ENCODE data around the gene AGO1.
A peak's percentile ranks its signal among the peaks of the same experiment; 100 is the strongest.
"Not testable (repeated sequence)": the region's sequence is repeated elsewhere in the genome, so short reads cannot be mapped to it uniquely, and the experiment has no call there.

Gene AGO1

GRCh38 chr1:35870651-35871309 lies 12.2 kb upstream of the AGO1 start:
- H3K27me3 ChIP-seq (ENCODE audit: control insufficient read depth in 1 of 2, insufficient read depth in 2 of 2, low read length in 2 of 2) = no peaks in the 10 kb centered on the region
- no peak overlapping the region for H3K9ac ChIP-seq (ENCODE audit: low read length)
- H3K4me1 ChIP-seq (ENCODE audit: insufficient read depth, low read length) = no peaks in the 10 kb centered on the region
- H3K36me3 ChIP-seq (ENCODE audit: insufficient read depth, low read length) = no peaks in the 10 kb centered on the region
- no peaks in the 10 kb centered on the region for H3K9me3 ChIP-seq (ENCODE audit: low read length)
- no peak overlapping the region for H3K4me3 ChIP-seq (ENCODE audit: low read depth in 1 of 2, low read length in 2 of 2)
- H3K27ac ChIP-seq (ENCODE audit: low read depth, low read length) = no peak overlapping the region

- no peaks in the 10 kb centered on the region for H3K36me3 ChIP-seq (ENCODE audit: insufficient read depth, low read length)
- no peak overlapping the region for H3K4me3 ChIP-seq (ENCODE audit: low read depth in 1 of 2, low read length in 2 of 2)
- H3K27me3 ChIP-seq (ENCODE audit: control insufficient read depth in 1 of 2, insufficient read depth in 2 of 2, low read length in 2 of 2) = no peaks in the 10 kb centered on the region
- H3K4me1 ChIP-seq (ENCODE audit: insufficient read depth, low read length) = no peaks in the 10 kb centered on the region
- no peak overlapping the region for H3K9ac ChIP-seq (ENCODE audit: low read length)
- no peak overlapping the region for H3K27ac ChIP-seq (ENCODE audit: low read depth, low read length)
- H3K9me3 ChIP-seq (ENCODE audit: low read length) = no peaks in the 10 kb centered on the region
Measured at GRCh38 chr1:35873243-35873750, 9.7 kb upstream of the AGO1 start.

GRCh38 chr1:35874115-35874514 lies 8.9 kb upstream of the AGO1 start:
- not testable (repeated sequence) for H3K36me3 ChIP-seq (ENCODE audit: insufficient read depth, low read length); H3K4me3 ChIP-seq (ENCODE audit: low read depth in 1 of 2, low read length in 2 of 2); H3K27ac ChIP-seq (ENCODE audit: low read depth, low read length); H3K9ac ChIP-seq (ENCODE audit: low read length); H3K4me1 ChIP-seq (ENCODE audit: insufficient read depth, low read length); H3K27me3 ChIP-seq (ENCODE audit: control insufficient read depth in 1 of 2, insufficient read depth in 2 of 2, low read length in 2 of 2); H3K9me3 ChIP-seq (ENCODE audit: low read length)

GRCh38 chr1:35876988-35877387 lies 6.0 kb upstream of the AGO1 start:
- Histone ChIP-seq H3K36me3 (ENCODE audit: insufficient read depth, low read length) (no peaks in the 10 kb centered on the region), H3K4me3 (ENCODE audit: low read depth in 1 of 2, low read length in 2 of 2) (no peak overlapping the region), H3K9ac (ENCODE audit: low read length) (no peak overlapping the region), H3K27me3 (ENCODE audit: control insufficient read depth in 1 of 2, insufficient read depth in 2 of 2, low read length in 2 of 2) (no peaks in the 10 kb centered on the region), H3K9me3 (ENCODE audit: low read length) (no peaks in the 10 kb centered on the region), H3K27ac (ENCODE audit: low read depth, low read length) (no peak overlapping the region), H3K4me1 (ENCODE audit: insufficient read depth, low read length) (no peaks in the 10 kb centered on the region)

DNA sequence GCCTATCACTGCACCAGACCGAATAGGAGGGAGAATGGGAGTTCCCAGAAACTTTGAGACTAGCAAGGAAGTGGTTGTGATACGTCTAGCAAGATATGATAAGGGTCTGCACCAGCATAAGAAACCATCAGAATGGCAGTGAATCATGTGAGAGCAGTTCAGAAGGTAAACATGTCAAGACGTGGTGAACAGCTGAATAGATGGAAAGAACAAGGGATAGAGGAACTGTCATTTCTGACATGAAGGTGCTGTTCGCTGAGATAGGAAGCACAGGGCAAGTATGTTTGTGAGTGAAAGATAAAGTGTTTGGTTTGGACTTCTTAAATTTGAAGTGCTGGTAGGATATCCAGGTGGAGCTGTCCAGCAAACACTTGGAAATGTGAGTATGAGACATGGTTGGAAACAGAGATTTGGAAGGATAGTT lies 1.1 kb upstream of the AGO1 start:
- Histone ChIP-seq H3K36me3 (ENCODE audit: insufficient read depth, low read length) (no peaks in the 10 kb centered on the region), H3K27me3 (ENCODE audit: control insufficient read depth in 1 of 2, insufficient read depth in 2 of 2, low read length in 2 of 2) (no peaks in the 10 kb centered on the region), H3K27ac (ENCODE audit: low read depth, low read length) (no peak overlapping the region), H3K4me1 (ENCODE audit: insufficient read depth, low read length) (peaks cover 17% of the 10 kb centered on the region), H3K9ac (ENCODE audit: low read length) (no peak overlapping the region), H3K4me3 (ENCODE audit: low read depth in 1 of 2, low read length in 2 of 2) (no peak overlapping the region), H3K9me3 (ENCODE audit: low read length) (no peaks in the 10 kb centered on the region)

DNA sequence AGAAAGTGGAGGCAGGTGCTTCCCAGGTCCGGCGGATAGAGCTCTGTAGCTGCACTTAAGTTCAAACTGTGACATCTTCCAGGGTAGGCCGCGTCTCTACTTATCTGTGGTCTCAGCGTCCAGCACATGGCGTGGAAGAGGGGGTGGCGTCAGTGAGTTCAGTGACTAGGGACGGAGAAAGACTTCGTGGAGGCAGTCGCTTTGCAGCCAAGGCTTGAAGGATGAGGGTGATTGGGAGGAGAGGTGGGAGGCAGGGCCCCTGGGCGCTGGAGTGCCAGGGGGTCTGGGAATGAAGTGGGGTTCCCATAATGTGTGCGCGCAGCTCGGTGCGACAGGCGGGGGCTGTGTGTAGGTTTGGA lies 444 bp upstream of the AGO1 start:
- Histone ChIP-seq H3K36me3 (ENCODE audit: insufficient read depth, low read length) (no peaks in the 10 kb centered on the region), H3K4me3 (ENCODE audit: low read depth in 1 of 2, low read length in 2 of 2) (peak overlapping the region; percentile 91 to 92), H3K9ac (ENCODE audit: low read length) (no peak overlapping the region), H3K9me3 (ENCODE audit: low read length) (no peaks in the 10 kb centered on the region), H3K27me3 (ENCODE audit: control insufficient read depth in 1 of 2, insufficient read depth in 2 of 2, low read length in 2 of 2) (no peaks in the 10 kb centered on the region), H3K4me1 (ENCODE audit: insufficient read depth, low read length) (peaks cover 17% of the 10 kb centered on the region), H3K27ac (ENCODE audit: low read depth, low read length) (peak overlapping the region; percentile 7)

DNA sequence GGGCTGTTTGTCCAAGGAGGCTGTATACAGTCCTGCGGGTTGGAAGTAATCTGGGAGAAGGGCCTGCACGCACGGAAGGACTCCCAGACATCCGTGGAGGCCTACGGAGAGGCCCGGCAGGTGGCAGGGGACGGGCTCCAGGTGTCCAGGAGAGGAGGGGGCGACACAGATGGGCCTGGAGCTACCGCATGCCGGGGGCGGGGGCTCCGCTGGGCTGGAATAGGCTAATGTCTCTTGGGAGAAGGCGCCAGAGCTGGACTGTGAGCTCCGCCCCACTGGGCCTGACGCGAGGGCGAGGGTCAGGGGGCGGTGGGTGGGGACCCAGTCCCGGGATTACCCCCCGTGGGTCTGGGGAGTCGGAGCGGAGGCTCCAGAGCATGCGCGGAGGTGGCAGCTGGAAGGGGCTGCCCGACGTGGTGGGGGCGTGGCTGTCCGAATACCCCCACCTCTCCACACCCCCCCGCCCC lies 659 bp downstream of the AGO1 start:
- H3K9me3 ChIP-seq (ENCODE audit: low read length) = no peaks in the 10 kb centered on the region
- peak overlapping the region; percentile 83 for H3K27ac ChIP-seq (ENCODE audit: low read depth, low read length)
- no peaks in the 10 kb centered on the region for H3K36me3 ChIP-seq (ENCODE audit: insufficient read depth, low read length)
- peak overlapping the region; percentile 91 to 92 for H3K4me3 ChIP-seq (ENCODE audit: low read depth in 1 of 2, low read length in 2 of 2)
- peaks cover 17% of the 10 kb centered on the region for H3K4me1 ChIP-seq (ENCODE audit: insufficient read depth, low read length)
- H3K9ac ChIP-seq (ENCODE audit: low read length) = peak overlapping the region; percentile 66
- no peaks in the 10 kb centered on the region for H3K27me3 ChIP-seq (ENCODE audit: control insufficient read depth in 1 of 2, insufficient read depth in 2 of 2, low read length in 2 of 2)

DNA sequence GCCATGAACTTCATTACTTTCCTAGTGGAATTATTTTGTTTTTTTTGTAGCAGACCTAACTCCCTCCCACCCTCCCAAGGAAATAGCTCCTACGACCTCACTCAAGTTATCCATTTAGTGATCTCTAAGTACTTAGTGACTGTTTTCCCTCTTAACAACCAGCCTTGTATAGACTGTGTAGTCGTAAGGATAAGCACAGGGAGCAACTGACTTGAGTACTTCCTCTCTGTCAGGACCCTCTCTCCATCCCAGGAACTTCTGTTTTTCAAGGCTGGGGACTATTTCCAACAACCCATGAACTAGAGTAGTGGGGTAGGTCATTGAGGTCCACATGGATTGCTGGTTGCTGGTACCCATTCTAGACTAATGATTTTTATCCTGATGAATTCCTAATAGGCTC lies 1.9 kb downstream of the AGO1 start:
- Histone ChIP-seq H3K9me3 (ENCODE audit: low read length) (no peaks in the 10 kb centered on the region), H3K36me3 (ENCODE audit: insufficient read depth, low read length) (no peaks in the 10 kb centered on the region), H3K9ac (ENCODE audit: low read length) (no peak overlapping the region), H3K4me1 (ENCODE audit: insufficient read depth, low read length) (peaks cover 17% of the 10 kb centered on the region), H3K27me3 (ENCODE audit: control insufficient read depth in 1 of 2, insufficient read depth in 2 of 2, low read length in 2 of 2) (no peaks in the 10 kb centered on the region), H3K27ac (ENCODE audit: low read depth, low read length) (no peak overlapping the region), H3K4me3 (ENCODE audit: low read depth in 1 of 2, low read length in 2 of 2) (no peak overlapping the region)

- Histone ChIP-seq H3K9ac (ENCODE audit: low read length) (no peak overlapping the region), H3K27ac (ENCODE audit: low read depth, low read length) (no peak overlapping the region), H3K4me1 (ENCODE audit: insufficient read depth, low read length) (peaks cover 17% of the 10 kb centered on the region), H3K36me3 (ENCODE audit: insufficient read depth, low read length) (peaks cover 4% of the 10 kb centered on the region), H3K9me3 (ENCODE audit: low read length) (no peaks in the 10 kb centered on the region), H3K4me3 (ENCODE audit: low read depth in 1 of 2, low read length in 2 of 2) (no peak overlapping the region), H3K27me3 (ENCODE audit: control insufficient read depth in 1 of 2, insufficient read depth in 2 of 2, low read length in 2 of 2) (no peaks in the 10 kb centered on the region)
Measured at GRCh38 chr1:35885961-35886558, 3.1 kb downstream of the AGO1 start.

DNA sequence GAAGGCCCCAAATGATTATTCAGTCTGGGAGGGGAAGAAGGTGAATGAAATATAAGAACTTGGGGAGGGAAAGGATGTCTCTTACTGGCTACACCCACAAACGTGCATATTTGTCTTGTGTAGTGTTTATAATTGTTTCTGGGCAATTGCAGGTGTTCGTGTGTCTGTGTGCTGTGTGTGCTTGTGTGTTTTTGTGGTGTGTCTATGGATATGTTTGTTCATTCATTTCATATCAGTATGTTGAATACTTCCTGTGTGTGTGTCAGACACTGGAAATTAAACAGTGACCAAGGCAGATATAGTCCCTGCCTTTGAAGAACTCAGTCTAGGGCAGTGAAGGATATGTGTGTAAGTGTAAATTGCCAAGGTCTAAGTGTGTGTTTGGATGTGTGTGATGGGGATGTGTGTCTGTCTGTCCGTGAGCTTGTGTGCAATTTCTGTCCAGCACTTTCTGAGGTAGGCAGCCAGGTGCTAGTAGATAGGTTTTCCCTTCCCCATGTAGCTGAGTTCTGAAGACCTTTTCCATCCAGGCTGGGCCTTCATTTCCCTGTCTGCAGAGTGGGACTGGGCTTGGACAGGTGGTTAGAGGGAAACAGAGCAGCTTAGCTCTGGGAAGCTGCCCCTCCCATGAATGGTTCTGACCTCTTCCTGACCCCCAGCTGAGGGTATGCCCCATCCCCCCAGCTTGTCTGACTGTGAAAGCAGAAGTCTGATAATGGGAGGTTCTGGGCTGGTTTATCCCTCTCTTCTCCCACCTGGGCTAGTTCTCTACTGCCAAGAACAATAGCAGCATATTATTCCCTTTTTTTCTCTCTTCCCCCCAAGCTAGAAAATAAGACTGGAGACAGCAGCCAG lies 3.8 kb downstream of the AGO1 start:
- H3K27me3 ChIP-seq (ENCODE audit: control insufficient read depth in 1 of 2, insufficient read depth in 2 of 2, low read length in 2 of 2) = no peaks in the 10 kb centered on the region
- H3K4me1 ChIP-seq (ENCODE audit: insufficient read depth, low read length) = peaks cover 17% of the 10 kb centered on the region
- H3K9me3 ChIP-seq (ENCODE audit: low read length) = no peaks in the 10 kb centered on the region
- H3K4me3 ChIP-seq (ENCODE audit: low read depth in 1 of 2, low read length in 2 of 2) = no peak overlapping the region
- H3K27ac ChIP-seq (ENCODE audit: low read depth, low read length) = no peak overlapping the region
- peaks cover 6% of the 10 kb centered on the region for H3K36me3 ChIP-seq (ENCODE audit: insufficient read depth, low read length)
- no peak overlapping the region for H3K9ac ChIP-seq (ENCODE audit: low read length)

DNA sequence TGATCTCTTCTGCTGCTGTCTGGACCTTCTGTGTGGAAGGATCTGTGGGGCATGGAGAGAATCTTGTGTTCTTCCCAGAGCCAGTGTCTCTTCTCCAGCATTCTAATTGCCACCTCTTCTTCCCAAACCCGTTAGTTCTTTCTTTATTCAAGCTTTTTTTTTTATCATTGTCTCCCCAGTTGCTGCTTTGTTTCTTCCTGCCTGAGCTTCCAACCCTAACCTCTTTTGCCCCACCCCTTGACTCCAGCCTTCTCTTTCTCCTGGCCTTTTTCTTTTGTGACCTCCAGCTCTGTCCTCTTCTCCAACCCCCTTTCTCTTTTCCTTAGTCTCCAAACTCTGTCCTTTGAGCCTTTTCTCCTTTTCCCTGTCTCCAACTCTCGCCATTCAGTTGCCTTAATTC lies 4.5 kb downstream of the AGO1 start:
- Histone ChIP-seq H3K9ac (ENCODE audit: low read length) (no peak overlapping the region), H3K9me3 (ENCODE audit: low read length) (no peaks in the 10 kb centered on the region), H3K4me3 (ENCODE audit: low read depth in 1 of 2, low read length in 2 of 2) (no peak overlapping the region), H3K27ac (ENCODE audit: low read depth, low read length) (no peak overlapping the region), H3K36me3 (ENCODE audit: insufficient read depth, low read length) (peaks cover 14% of the 10 kb centered on the region), H3K27me3 (ENCODE audit: control insufficient read depth in 1 of 2, insufficient read depth in 2 of 2, low read length in 2 of 2) (no peaks in the 10 kb centered on the region), H3K4me1 (ENCODE audit: insufficient read depth, low read length) (peaks cover 17% of the 10 kb centered on the region)
